ENCODE measurements around the gene DNAJB11.
"Not testable (repeated sequence)": the region's sequence is repeated elsewhere in the genome, so short reads cannot be mapped to it uniquely, and the experiment has no call there.

Gene DNAJB11

DNA sequence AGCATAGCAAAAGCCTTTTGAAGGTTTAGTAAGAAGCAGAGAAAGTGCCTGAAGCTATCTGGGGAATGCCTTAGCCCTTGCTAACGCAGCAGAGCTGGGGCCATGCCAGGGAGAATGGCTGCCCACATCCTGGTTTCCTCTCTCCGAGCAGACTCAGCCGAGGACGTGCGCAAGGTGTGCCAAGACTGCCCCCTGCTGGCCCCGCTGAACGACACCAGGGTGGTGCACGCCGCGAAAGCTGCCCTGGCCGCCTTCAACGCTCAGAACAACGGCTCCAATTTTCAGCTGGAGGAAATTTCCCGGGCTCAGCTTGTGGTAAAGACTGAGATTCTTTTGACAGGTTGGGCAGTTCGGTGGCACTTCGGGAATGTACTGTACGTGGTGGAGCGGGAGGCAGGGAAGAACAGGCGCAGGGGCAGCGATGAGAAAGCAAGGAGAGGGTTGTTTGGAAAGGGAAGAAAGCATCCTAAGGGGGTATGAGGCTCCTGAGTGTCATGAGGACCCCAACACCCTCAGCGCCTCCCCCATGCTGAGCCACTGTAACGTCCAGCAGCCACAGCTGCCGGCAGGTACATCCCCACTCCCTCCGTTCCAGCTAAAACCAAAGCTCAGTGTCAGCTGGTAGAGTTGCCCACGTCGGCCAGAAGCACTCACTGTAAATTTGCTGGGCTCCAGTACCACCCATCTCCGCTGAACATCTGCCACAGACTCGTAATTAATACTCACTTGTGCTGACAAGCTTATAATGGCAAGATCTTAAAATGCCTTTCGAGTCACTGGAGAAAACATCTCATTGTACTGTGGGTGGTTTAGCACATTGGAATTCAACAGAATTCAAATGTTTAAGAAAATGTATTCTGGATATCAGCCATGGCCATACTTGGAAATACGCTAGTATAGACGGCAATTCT, 46.8 kb downstream of the DNAJB11 start:
- DNase-seq (ENCODE audit: low read depth in 3 of 3, low spot score in 1 of 3), result peak; percentile 73 to 77 (median 76)

DNA sequence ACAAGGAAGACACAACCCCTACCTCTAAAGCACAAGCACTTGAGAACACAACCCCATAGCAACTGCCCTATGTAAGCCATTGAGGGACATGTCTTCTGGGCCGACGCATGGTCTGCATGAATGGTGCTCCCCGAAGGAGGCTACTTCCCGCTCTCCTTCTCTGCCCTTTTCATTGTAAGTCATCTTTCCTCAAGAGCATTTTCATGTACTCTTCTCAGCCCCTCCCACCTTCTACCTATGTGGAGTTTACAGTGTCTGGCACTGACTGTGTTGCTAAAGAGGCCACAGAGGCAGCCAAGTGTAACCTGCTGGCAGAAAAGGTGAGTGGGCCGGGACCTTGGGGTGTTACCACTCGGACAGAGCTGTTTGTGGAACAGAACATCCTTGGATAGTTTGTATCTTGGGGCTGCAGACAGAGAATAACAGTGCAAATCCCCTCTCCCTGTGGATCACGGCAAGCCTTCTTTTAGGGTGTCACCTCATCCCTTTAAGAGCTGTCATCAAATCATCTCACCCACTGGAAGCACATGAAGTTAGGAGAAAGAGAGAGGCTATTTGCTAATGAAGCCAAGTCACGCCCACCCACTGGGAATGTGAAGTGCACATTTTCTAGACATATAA, 47.9 kb downstream of the DNAJB11 start:
- DNase-seq (ENCODE audit: low read depth in 3 of 3, low spot score in 1 of 3), result no peak

DNA sequence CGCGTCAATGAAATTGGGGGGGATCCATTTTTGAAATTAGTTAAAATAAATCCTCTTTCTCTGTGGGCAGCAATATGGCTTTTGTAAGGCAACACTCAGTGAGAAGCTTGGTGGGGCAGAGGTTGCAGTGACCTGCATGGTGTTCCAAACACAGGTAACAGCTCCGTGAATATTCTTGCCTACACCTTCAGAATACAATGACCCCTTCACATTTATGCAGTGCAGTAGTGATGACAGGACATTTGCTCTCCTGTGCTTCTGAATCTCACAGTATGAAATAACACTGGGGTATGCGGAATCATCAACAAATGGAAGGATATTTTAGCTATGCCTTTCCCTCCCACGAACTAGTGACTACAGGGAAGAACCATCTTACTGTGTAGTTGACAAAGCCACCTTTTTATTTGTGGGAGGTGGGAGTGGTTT, 49.3 kb downstream of the DNAJB11 start:
- DNase-seq (ENCODE audit: low read depth in 3 of 3, low spot score in 1 of 3), result no peak

DNA sequence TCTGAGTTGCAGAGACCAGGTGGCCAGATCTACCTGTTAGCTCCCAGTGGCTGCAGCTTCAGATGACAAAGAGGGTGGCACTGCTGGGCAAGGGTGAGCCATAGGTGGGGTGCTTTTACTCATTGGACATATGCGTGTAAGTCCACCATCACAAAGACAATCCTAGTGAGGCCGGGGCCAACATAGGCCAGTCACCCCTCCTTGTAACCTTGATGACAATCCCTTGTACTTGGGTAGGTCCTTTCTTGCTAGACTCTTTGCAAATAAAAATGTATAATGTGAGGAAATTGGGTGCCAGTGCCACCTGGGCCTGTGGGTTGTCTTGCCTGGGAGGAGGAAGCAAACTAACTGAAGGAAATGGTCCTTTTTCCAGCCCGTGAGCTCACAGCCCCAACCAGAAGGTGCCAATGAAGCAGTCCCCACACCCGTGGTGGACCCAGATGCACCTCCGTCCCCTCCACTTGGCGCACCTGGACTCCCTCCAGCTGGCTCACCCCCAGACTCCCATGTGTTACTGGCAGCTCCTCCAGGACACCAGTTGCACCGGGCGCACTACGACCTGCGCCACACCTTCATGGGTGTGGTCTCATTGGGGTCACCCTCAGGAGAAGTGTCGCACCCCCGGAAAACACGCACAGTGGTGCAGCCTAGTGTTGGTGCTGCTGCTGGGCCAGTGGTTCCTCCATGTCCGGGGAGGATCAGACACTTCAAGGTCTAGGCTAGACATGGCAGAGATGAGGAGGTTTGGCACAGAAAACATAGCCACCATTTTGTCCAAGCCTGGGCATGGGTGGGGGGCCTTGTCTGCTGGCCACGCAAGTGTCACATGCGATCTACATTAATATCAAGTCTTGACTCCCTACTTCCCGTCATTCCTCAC, 49.9 kb downstream of the DNAJB11 start:
- DNase-seq (ENCODE audit: low read depth in 3 of 3, low spot score in 1 of 3), result no peak

DNA sequence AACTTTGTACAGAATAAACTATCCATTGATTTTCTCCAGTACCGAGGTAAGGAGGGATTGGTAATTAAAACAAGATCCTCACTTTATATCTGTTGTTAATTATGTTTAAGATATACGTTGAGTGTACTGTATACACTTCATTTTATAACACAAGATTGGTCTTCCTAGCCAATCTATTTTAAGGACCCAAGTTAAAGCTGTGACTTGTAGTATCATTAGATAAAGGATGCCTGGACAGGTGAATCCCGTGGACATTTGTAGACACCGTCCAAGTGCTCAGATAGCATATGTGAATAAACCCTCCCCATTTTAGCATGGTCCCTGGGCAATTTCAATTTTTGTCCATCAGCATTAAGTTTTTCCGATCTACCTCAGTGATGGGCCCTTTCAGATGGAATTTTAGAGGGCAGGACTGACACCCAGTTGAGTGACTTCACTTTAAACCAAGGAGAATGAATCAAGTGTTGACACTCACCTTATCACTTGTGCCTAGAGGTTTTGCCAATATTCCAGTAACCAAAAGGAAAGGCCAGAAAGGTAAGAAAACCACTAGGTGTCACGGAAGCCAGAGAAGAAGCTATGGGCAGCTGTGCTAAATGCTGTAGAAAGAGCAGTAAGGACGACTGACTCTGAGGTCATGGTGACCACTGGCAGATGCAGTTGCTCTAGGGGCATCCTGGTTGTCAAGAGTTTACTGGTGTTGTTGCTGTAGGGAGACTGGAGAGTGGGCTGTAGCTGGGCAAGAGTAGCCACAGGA, 51.6 kb downstream of the DNAJB11 start:
- DNase-seq (ENCODE audit: low read depth in 3 of 3, low spot score in 1 of 3), result no peak

DNA sequence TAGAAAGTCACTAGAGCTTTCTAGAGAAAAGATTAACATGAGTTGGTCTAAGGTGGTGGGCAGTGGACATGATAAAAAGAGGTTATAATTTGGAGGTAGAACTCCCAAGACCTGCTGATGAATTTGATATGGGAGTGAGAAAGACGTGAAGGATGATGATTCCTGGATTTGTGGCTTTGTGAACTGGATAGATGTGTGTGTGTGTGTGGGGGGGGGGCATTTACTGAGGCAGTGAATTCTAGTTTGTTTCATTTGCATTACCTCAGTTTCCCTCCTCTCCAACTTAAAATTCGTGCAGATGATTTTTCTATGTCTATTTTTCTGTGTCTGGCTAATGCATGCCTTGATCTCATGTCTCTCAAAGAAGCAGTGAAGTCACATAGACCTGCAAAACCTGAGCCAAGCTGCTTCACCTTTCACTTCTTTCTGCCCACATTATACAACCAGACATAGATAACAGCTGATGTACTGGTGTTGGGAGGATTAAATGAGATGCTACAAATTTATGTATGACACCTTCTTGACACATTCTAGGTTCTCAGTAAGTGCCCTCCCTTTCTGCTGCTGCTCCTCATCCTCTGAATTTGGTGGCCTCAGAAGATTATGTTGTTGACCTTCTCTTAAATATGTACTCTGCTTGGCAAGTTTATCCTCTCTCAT, 52.3 kb downstream of the DNAJB11 start:
- no peak for DNase-seq (ENCODE audit: low read depth in 3 of 3, low spot score in 1 of 3)

DNA sequence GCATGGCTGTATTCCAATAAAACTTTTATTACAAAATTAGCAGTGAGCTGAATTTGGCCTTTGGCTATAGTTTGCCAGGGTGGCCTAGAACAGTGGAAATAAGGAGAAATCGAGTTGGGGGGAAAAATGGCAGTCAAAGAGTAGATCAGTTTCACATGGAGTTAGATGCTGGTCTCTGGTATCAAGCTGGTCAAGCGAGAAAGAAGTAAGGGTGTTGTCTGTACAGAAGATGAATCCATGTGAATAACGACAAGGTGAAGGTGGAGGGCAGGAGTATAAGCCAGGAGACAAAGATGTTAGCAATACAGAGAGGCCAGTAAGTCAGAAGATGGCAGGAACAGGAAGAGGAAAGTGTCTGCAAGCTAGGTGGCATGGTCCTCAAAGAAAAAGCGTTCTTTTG, 54.1 kb downstream of the DNAJB11 start:
- DNase-seq (ENCODE audit: low read depth in 3 of 3, low spot score in 1 of 3), result no peak

DNA sequence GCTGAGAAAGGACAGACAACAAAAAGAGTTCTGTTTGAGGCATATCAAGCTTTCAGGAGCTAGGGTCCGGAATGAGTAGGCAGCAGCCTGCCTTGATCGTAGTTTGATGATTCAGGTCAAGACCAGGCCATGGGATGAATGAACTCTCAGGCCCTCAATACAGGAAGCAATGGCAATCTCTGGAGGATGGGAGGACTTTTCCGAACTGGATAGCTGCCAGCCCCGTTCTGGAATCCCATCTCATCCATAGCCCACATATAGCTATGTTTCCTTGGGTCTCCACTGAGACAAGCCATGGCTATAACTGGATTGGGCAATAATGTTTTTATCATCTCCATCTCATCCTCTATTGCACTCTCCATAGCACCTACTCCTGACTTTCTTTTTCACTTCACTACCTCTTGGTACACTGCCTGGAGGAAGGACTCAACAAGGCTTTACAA, 55.1 kb downstream of the DNAJB11 start:
- no peak for DNase-seq (ENCODE audit: low read depth in 3 of 3, low spot score in 1 of 3)

DNA sequence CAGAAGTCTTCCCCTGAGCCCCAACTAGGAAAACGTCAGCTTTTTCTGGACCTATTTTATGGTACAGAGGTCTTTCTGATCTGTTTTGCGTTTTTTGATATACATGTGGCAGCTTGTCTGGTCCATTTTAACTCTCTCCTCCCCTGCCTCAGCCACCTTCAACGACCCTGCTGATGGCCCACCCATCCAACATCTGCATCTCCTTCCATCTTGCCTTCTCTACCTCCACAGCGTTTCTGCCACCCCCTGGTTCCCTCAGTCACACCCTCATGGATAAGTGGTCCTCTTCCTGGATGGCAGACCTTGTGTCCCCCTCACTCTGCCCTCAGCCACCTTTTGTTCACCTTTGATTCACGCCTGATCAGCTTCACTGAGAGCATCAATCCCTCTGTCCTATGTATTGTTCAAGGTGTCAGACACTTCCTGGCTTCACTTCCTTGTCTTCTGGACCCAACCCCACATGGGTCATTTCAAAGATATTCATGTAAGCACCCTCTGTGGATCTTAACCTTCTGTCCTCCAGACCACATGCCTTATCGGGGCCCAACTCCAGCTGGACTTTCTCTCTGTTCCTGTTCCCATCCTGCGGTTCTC, 55.8 kb downstream of the DNAJB11 start:
- DNase-seq (ENCODE audit: low read depth in 3 of 3, low spot score in 1 of 3), result no peak

DNA sequence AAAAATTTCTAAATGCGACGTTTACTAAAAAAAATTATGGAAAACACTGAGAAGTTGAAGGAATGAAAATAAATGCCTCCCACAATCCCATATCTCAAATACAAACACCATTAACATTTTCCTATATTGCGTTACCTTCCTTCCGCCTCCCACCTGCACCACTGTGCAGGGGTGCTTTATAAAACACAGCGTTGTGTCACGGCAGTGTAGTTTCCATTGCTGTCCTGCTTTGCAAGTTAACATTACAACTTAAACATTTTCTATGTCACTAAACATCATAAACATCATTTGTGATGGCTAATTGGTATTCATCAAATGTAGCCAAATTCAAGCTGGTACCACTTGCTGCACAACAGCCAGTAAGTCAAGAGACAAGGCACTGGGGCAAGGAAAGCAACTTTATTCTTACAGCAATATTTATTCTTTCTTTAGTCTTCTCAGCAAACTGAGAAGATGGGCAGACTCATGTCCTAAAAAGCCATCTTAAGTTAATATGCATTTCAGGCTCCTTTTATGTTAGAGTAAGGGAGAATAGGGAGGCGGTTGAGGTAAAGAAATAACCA, 57.4 kb downstream of the DNAJB11 start:
- no peak for DNase-seq (ENCODE audit: low read depth in 3 of 3, low spot score in 1 of 3)

DNA sequence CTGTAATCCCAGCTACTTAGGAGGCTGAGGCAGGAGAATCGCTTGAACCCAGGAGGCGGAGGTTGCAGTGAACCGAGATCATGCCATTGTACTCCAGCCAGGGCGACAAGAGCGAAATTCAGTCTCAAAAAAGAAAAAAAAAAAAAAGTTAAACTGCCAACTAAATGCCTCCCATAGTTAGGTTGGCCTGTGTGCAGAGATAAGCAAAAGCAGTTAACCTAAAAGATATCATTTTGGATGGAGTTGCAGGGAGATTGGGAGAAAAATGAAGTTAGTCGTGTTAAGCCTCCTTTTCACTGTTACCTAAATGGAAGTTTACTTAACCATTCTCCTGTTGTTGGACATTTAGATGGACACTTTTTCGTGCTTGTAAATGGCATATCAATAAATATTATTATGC, 58.2 kb downstream of the DNAJB11 start:
- no peak for DNase-seq (ENCODE audit: low read depth in 3 of 3, low spot score in 1 of 3)

DNA sequence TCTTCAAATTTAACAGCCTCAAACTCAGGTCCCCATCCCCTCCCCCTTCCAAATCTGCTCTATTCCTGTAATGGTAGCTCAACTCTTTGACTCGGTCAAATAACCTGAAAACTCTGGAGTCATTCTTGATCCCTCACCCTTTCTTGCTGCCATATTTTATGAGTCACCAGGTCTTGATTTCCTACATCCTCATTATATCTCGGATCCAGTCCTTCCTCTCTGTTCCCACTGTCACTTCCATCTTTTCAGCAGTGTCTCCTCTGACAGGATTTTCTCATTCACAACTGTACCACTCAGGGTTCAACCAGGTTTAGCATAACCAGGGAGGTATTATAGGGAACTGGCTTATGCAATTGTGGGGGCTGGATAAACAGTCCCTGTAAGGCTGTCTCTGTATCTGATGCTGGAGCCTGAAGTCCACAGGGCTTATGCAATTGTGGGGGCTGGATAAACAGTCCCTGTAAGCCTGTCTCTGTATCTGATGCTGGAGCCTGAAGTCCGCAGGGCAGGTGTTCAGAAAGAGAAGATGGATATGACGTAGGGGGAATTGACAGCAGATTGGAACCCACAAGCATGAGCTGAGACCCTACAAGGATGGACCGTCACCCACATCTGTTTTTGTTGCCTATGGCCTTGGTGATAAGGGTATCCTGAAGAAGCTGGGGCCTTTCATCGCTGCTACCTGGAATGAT, 60.6 kb downstream of the DNAJB11 start:
- no peak for DNase-seq (ENCODE audit: low read depth in 3 of 3, low spot score in 1 of 3)

DNA sequence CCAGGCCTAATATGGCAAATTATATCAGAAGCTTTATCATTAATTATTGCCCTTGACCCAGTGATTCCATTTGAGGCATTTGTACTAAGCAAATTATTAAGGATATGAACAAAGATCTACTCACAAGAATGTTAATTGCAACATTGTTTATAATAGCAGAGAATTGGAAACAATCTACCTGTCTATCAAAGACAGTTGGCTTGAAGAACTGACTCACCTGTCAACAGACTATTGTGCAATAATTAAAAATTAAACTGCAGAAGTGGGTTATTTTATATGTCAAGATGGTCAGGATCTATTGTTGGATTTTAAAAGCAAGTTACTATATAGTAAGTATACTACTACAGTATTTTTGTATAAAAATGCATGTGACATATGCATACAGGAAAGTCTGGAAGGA, 63.0 kb downstream of the DNAJB11 start:
- DNase-seq (ENCODE audit: low read depth in 3 of 3, low spot score in 1 of 3), result no peak

DNA sequence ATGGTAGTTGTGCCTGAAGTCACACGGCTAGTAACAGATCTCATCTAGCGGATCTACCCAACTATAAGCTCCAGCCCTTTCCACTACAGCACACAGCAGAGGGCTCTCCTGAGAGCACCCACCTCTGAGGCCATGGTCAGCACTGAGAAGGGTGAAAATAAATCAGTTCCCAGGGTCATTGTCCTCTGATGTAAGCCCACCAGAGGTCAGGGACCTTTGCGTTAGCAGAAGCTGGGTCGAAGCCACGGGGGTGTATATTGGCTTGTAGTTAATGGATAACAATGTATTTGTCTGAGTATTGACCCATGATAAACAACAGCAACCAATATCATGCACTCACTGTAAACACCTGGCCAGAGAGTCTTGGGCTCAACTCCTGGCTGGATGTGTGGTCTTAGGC, 63.7 kb downstream of the DNAJB11 start:
- DNase-seq (ENCODE audit: low read depth in 3 of 3, low spot score in 1 of 3), result not testable (repeated sequence)

All from stimulated activated CD4-positive, alpha-beta T cell treated with anti-CD3 and anti-CD28 coated beads, TNF-alpha, amount 100 ng/mL, for 1 hour (primary cell).